ENCODE measurements around the gene PLK4.
"Not testable (repeated sequence)": the region's sequence is repeated elsewhere in the genome, so short reads cannot be mapped to it uniquely, and the experiment has no call there.

Gene PLK4

DNA sequence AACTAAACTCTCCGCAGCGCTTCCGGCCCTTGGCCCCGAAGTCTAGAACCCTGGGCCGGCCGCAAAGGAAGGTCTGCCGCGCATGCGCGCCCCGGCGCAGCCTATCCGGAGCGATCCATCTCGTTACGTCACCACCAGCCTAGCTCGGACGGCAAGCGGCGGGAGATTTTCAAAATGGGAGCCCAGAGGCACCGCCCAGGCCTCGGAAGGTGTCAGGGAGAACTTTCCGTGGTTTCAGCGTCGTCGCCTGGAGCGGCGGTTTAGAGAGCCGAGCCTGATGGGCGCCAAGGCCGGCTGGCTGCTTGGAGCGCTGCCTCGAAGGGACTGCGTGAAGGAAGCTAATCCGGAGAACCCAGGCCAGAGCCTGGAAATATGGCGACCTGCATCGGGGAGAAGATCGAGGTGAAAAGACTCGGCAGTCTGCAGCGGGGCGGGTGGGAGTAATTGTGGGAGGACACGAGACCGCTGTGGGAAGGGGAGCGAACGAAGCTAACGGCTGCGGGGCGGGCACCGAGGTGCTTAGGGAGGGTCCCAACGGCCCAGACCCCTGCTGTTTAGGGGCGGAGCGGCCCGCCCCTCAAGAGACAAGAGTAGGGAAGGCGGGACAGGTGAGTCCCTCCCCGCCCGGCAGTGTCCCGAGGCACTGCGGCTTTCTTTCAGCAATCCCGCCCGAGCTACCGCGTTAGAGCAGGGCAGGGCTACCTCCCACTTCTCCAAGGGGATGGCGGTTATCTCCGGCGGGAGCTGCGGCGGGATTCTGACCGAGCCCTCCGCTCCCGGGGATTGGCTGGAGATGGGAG is at the start of gene PLK4:
TSS of gene PLK4 (plus strand) at position 131 of the 800 bp plus-strand sequence. CDS start at position 373, 242 bp downstream.
- peak; percentile 83 for DNase-seq

DNA sequence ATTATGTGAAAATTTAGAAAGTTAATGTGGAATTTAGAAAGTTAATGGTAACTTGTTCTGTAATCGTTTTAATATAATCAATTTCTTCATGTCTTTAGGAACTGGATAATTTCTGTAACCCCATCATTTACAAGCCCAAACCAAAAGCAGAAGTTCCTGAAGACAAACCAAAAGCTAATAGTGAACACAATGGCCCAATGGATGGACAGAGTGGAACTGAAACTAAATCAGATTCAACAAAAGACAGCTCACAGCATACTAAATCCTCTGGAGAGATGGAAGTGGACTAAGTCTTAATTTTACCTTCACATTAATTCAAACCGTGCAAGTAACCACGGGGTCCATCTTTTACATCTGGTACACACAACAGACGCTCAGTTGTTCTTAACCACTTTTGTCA is 48.1 kb upstream of the PLK4 start:
- no peak for DNase-seq

- DNase-seq, result no peak
These were observed 36.7 kb upstream of the PLK4 start for GRCh38 chr4:127843704-127844600.

DNA sequence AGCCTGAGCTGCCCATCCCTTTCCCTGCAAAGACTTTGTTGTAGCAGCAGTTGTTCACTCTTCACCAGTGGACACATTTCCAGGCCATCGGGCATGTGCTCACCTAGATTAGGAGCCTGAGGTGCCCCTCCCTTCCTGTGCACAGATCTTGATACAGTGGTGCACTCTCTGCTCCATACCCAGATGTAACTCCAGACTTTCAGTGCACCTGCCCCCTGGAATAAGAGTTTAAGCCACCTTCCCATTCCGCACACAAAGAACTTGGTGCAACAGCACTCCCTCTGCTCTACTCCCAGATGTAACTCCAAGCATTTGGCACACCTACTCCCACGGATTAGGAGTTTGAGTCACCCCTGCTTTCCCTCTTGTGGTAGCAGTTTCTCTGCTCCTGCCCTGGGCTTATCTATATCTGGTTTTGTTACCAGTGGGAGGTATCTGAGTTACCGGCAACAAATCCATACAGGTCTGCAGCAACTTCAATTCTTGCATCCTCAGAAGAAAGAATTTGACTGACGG is 36.0 kb upstream of the PLK4 start:
- DNase-seq, result no peak

DNA sequence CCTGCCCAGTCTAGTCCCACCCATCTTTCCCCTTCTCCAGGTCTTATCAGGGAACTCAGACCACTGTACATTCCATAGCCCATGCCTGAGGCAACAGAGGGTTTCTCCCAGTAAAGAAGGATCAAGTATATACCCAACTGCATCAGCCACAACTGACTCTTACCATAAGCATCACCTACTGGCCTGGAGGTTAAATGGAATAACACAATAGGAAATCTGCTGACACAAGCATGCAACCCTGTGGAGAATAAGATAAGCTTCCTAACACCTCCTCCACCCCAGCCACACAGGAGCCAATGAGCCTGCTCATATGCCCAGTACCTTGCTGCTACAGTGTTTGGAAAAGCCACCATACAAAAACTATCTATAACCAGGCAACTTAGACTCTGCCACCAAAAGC is 34.6 kb upstream of the PLK4 start:
- DNase-seq, result no peak

- DNase-seq, result no peak
These were observed 33.9 kb upstream of the PLK4 start for GRCh38 chr4:127846765-127847164.

DNA sequence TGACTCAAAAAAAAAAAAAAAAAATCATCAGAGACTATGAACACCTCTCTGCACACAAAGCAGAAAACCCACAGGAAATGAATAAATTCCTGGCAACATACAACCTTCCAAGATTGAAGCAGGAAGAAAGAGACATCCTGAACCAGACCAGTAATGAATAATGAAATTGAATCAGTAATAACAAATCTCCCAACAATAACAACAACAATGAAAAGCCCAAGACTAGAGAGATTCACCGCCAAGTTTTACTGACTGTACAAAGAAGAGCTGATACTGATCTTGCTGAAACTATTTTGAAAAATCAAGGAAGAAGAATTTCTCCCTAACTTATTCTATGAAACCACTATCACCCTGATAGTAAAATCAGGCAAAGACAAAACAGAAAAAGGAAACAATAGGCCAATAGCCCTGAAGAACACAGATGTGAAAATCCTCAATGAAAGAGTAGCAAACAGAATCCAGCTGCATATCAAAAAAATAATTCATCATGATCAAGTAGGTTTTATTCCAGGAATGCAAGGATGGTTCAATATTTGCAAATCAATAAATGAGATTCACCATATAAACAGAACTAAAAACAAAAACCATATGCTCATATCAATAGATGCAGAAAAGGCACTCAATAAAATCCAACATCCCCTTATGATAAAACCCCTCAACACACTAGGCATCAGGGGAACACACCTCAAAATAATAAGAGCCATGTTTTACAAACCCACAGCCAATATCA is 31.0 kb upstream of the PLK4 start:
- DNase-seq, result no peak

- DNase-seq, result no peak
These were observed 28.0 kb upstream of the PLK4 start for GRCh38 chr4:127852661-127853060.

GRCh38 chr4:127856196-127856812 is 24.4 kb upstream of the PLK4 start:
- no peak for DNase-seq

DNA sequence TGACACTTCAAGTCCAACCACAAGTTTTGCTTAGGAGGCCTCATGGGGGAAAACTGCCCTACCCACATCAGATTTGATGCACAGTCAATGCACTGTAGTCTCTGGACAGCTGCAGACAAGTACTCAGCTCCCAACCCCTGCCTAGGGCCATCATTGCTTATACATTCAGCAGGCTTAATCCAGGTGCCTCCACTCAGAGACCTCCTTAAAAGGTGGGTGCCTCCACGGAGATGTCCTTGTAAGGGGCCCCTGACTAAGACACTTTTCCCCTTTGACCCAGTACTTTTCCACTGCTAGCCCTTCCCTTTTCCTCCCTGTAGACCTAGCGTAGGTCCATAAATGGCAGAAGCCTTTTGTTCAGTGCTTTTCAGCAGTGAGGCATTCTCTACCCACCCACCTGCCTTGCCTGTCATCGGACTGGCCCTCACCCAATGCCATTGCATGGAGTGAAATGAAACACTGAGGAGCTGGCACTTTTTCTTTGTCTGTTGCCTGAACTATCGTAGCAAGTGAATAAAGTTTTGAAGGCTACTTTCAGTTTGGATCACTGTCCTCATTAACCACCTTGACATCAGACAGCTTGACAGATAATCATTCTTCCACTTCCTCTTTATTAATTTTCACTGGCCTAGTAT is 23.8 kb upstream of the PLK4 start:
- DNase-seq, result no peak

DNA sequence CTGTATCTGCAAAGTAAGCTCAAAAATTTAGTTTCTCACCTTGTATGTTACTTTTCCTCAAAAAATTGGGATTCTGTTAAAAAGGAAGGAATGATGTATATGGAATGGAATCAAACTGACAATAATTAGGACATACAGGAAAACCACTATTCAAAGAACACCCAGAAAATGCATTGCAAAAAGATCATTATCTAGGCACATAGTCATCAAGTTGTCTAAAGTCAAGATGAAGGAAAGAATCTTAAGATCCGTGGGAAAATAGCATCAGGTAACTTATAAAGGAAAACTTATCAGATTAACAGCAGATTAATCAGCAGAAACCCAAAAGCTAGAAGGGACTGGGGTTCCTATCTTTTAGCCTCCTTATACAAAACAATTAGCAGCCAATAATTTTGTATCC is 23.1 kb upstream of the PLK4 start:
- no peak for DNase-seq

GRCh38 chr4:127868196-127868595 is 12.5 kb upstream of the PLK4 start:
- no peak for DNase-seq

DNA sequence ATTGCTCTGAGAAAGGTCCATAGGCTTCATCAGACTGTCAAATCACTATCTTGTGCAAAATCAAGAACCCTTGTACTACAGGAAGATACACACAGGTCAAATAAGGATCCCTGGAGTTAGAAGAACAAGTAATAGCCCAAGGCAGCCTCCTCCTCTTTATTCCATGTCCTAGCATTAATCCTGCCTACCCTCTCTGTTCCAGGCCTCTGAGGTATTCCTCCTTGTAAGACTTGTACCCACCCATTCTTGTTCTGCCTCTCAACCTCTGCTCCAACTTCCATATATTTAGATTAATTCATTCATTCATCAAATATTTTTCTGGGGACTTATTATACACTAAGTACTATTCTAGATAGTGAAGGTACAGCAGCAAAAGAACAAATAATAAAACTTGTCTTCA is 10.4 kb upstream of the PLK4 start:
- DNase-seq, result no peak

- no peak for DNase-seq
These were observed 10.0 kb upstream of the PLK4 start for GRCh38 chr4:127870688-127871087.

GRCh38 chr4:127875791-127876190 is 4.9 kb upstream of the PLK4 start:
- no peak for DNase-seq

DNA sequence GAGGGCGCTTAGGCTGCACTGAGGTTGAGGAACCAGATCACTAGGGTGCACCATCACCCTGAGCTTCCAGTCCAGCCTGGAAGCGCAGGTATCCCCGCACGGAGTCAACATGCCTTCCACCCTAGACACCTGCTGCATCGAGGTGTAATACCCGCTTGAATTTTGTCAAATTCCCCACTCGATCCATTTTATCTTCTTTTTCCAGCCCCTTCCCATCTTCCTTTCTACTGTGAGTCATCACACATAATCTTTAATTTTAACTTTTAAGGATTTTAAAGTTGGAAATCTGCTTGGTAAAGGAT is 821 bp downstream of the PLK4 start:
- DNase-seq, result no peak

DNA sequence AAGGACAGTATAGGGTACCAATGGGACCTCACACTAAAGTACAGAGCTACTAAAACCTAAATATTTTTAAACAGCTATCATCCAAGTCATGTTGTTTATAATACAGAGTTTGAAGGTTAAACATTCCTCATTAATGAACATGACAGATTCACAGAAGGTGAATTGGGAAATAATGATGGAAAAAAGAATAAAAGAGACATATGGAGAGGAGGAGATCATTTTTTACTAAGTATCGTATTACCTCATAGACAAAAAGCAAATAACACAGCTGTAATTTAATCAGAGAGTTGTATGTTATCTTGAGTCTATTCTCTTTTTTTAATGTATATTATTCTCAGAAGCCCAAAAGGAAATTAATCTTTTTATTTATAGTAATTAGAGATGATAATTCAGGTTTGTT is 7.9 kb downstream of the PLK4 start:
- no peak for DNase-seq

DNA sequence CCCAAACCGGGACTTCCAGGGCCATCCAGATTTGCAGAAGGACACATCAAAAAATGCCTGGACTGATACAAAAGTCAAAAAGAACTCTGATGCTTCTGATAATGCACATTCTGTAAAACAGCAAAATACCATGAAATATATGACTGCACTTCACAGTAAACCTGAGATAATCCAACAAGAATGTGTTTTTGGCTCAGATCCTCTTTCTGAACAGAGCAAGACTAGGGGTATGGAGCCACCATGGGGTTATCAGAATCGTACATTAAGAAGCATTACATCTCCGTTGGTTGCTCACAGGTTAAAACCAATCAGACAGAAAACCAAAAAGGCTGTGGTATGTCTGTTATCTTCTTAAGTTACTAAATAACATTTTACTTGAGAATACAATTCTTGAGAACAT is 9.2 kb downstream of the PLK4 start:
- DNase-seq, result no peak

DNA sequence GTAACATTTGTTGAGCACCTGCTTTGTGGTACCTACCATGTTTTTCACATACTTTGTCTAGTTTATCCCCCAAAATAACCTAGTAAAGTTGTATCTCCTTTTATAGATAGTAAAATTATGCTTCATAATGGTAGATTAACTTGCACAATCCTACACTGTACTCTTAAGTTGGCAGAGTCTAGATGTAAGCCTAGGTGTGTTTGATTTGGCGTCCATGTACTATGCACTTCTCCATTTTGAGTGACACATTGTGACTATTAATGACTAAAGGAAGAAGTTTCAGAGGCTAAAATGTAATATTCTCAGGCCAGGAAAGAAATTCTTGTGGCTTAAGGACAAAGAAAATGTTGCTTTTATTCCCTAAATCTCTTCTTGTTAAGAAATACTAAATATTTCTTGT is 15.4 kb downstream of the PLK4 start:
- DNase-seq, result no peak

DNA sequence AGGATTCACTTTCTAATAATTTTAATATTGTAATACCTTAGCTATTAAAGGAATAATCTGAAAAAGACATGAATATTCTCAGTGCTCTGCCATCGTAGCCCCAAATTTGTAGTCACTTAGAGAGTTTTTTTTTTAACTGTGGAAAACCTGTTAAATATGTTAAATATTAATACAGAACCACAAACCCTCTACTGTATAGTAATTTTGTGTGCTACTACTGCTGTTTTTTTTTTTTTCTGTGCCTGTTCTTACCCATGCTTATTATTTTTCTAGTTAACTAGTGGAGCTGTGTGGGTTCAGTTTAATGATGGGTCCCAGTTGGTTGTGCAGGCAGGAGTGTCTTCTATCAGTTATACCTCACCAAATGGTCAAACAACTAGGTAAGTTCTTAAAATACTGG is 15.8 kb downstream of the PLK4 start:
- no peak for DNase-seq

DNA sequence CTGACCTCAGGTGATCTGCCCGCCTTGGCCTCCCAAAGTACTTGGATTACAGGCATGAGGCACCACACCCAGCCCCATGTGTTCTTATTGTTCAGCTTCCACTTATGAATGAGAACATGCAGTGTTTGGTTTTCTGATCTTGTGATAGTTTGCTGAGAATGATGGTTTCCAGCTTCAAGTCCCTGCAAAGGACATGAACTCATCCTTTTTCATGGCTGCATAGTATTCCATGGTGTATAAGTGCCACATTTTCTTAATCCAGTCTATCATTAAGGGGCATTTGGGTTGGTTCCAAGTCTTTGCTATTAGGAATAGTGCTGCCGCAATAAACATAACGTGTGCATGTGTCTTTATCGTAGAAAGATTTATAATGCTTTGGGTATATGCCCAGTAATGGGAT is 19.0 kb downstream of the PLK4 start:
- not testable (repeated sequence) for DNase-seq

DNA sequence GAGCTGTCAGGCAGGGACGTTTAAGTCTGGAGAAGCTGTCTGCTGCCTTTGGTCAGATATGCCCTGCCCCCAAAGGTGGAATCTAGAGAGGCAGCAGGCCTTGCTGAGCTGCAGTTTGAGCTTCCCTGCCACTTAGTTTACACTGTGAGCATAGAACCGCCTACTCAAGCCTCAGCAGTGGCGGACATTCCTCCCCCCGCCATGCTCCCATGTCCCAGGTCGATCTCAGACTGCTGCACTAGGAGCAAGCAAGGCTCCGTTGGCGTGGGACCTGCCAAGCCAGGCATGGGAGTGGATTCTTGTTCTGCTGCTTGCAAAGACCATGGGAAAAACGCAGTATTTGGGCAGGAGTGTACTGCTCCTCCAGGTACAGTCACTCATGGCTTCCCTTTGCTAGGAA is 24.3 kb downstream of the PLK4 start:
- DNase-seq, result no peak

DNA sequence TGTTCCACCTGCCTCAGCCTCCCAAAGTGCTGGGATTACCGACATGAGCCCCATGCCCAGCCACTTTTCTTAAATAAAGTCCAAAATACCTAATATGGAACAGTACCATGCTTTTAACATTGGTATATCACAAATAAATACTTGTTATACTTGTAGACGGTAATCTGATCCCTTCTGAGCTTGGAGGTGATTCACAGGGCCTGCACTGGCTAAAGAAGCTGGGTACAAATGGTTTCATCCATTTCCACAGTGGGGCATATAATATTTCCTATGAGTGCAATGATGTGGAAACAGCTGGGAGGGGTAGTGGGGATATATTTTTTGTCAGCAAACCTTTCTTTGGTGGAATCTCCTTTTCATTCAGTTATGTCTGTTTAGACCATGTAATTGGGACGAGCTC is 35.8 kb downstream of the PLK4 start:
- no peak for DNase-seq

Data from NCI-H510A (cell line).